Measurements from ENCODE around the gene PSPH. TPM values are rescaled to one million over a fixed set of nuclear protein-coding genes. Genes with fewer than 3 reads are reported as not detected.
"Not testable (repeated sequence)": the region's sequence is repeated elsewhere in the genome, so short reads cannot be mapped to it uniquely, and the experiment has no call there.

PSPH gene
- total RNA-seq, 1 donor from 2014 or later: 38.6 TPM

DNA sequence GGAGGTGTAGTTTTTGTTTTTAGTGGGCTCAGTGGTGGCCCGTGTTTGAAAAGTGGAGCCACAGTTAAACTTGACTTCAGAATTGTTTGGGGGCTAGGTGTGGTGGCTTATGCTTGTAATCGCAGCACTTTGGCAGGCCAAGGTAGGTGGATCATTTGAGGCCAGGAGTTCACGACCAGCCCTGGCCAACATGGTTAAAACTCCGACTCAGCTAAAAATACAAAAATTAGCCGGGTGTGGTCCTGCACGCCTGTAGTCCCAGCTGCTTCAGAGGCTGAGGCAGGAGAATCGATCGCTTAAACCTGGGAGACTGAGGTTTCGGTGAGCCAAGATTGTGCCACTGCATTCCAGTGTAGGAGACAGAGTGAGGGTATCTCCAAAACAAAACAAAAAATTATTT is 2.1 kb upstream of the PSPH start:
- TF ChIP-seq, protein P1, sequence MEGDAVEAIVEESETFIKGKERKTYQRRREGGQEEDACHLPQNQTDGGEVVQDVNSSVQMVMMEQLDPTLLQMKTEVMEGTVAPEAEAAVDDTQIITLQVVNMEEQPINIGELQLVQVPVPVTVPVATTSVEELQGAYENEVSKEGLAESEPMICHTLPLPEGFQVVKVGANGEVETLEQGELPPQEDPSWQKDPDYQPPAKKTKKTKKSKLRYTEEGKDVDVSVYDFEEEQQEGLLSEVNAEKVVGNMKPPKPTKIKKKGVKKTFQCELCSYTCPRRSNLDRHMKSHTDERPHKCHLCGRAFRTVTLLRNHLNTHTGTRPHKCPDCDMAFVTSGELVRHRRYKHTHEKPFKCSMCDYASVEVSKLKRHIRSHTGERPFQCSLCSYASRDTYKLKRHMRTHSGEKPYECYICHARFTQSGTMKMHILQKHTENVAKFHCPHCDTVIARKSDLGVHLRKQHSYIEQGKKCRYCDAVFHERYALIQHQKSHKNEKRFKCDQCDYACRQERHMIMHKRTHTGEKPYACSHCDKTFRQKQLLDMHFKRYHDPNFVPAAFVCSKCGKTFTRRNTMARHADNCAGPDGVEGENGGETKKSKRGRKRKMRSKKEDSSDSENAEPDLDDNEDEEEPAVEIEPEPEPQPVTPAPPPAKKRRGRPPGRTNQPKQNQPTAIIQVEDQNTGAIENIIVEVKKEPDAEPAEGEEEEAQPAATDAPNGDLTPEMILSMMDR (conservative IDR thresholded peaks at IDR 0.05; ENCODE audit: low read depth, low read length): no peak
- peak overlapping the region; percentile 70 for H3K4me3 ChIP-seq (ENCODE audit: low read depth, low read length)
- no peak for DNase-seq (ENCODE audit: low read depth)

DNA sequence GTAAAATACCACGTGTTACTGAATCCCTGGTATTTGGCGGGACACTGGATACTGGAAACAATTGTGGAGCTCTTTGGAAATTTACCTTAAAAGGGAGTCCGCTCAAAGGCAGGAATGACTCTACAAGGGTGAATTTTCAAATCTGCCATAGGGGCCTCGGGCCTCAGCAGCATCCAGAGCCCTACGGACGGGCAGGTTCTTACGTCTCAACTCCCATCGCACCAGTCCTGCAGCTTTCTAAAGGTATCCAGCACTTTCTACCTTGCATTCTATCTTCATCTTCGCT is 248 bp downstream of the PSPH start:
- DNase-seq (ENCODE audit: low read depth): no peak
- TF ChIP-seq, protein P1 (conservative IDR thresholded peaks at IDR 0.05; ENCODE audit: low read depth, low read length): no peak
- H3K4me3 ChIP-seq (ENCODE audit: low read depth, low read length): peak overlapping the region; percentile 70

DNA sequence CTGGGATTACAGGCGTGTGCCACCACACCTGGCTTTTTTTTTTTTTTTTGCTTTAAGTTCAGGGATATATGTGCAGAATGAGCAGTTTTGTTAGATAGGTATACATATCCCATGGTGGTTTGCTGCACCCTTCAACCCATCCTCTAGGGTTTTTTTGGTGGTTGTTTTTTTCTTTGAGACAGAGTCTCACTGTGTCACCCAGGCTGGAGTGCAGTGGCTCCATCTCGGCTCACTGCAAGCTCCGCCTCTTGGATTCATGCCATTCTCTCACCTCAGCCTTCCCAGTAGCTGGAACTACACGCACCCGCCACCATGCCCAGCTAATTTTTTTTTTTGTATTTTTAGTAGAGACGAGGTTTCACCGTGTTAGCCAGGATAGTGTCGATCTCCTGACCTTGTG is 2.5 kb downstream of the PSPH start:
- not testable (repeated sequence) for H3K4me3 ChIP-seq (ENCODE audit: low read depth, low read length); DNase-seq (ENCODE audit: low read depth)

DNA sequence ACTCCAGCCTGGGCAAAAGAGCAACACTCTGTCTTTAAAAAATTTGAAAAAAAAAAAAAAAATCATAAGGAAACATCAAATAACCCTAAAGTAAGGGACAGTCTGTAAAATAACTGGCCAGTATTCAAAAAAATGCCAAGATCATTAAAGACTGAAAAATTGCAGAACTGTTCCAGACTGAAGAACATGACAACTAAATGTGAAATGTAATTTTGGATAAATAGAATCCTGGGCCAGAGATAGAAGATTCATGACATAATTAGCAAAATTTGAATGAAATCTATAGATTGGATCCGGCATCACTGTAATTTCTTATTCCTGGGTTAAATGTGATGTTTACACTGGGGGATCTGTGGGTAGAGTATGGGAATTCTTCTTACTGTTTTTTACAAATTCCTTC is 3.0 kb downstream of the PSPH start:
- DNase-seq (ENCODE audit: low read depth): no peak
- no peak overlapping the region for H3K4me3 ChIP-seq (ENCODE audit: low read depth, low read length)
- TF ChIP-seq, protein P1 (conservative IDR thresholded peaks at IDR 0.05; ENCODE audit: low read depth, low read length): no peak

DNA sequence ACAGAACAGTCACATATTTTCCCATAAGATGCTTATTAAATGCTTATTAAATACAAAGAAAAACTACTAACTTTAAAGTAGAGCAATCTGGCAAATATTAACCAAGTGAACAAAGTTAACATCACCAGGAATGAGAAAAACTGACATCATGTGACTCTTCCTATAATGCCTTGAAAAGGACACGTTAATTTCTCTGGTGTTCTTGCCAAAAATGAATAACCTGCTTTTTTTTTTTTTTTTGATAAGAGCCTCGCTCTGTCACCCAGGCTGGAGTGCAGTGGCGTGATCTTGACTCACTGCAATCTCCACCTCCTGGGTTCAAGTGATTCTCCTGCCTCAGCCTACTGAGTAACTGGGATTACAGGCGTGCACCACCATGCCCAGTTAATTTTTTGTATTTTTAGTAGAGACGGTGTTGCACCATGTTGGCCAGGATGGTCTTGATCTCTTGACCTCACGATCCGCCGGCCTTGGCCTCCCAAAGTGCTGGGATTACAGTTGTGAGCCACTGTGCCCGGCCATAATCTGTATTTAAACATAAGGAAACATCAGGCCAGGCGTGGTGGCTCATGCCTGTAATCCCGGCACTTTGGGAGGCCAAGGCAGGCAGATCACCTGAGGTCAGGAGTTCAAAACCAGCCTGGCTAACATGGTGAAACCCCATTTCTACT is 3.7 kb downstream of the PSPH start:
- not testable (repeated sequence) for H3K4me3 ChIP-seq (ENCODE audit: low read depth, low read length)
- DNase-seq (ENCODE audit: low read depth): peak; percentile 74

DNA sequence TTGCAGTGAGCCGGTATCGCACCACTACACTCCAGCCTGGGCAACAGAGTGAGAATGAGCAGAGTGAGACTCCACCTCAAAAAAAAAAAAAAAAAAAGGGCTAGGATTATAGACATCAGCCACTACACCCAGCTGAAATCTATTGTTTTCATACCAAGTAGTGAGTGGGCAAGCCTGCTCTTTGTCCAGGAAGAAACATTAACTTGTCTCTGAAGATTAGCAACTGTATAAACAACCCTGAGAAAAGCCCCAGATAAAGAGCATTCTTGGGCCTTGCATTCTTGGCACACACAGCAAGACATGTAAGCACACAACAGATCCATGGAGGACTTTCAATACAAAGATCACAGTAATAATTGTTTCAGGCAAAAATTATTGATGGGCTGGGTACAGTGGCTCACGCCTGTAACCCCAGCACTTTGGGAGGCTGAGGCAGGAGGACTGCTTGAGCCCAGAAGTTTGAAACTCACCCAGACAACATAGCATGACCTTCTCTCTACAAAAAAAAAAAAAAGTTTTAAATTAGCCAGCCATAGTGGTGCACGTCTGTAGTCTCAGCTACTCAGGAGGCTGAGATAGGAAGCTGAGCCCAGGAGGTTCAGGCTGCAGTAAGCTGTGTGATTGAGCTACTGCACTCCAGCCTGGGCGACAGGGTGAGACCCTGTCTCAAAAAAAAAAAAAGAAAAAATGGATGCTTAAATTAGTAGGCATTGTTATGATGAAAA is 4.4 kb downstream of the PSPH start:
- no peak overlapping the region for H3K4me3 ChIP-seq (ENCODE audit: low read depth, low read length)
- peak; percentile 91 for DNase-seq (ENCODE audit: low read depth)
- TF ChIP-seq, protein P1 (conservative IDR thresholded peaks at IDR 0.05; ENCODE audit: low read depth, low read length): no peak

DNA sequence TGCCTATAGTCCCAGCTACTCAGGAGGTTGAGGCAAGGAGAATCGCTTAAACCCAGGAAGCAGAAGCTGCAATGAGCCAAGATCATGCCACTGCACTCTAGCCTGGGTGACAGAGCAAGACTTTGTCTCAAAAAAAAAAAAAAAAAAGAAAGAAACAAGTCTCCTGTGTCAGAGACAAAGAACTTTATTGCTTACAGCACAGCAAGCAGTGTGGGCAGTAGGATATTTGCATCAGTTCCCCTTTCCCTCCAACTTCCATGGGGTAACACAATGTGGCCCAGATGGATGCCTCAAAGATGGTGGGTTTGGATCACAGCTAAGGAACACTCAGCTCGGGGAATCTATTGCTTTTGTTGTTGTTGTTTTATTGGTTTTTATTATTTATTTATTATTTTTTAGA is 5.5 kb downstream of the PSPH start:
- not testable (repeated sequence) for DNase-seq (ENCODE audit: low read depth); H3K4me3 ChIP-seq (ENCODE audit: low read depth, low read length)

DNA sequence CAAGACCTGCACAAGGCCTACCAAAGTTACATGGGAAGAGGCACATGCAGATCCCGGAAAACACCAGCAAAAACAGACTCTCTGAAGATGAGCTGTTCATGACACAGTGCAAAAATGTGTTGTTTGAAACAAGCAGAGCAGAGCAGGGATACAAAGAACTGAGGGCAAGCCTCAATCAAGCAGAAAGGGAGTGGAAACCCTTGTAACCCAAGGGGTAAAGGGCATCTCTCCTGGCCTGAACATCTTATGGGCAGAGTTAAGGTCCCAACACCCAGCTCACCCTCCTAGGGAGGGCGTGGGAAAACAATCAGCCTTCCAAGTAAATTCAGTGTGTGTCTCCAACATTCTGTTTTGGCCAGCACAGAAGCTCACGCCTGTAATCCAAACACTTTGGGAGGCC is 10.5 kb downstream of the PSPH start:
- H3K4me3 ChIP-seq (ENCODE audit: low read depth, low read length): no peak overlapping the region
- peak; percentile 90 for DNase-seq (ENCODE audit: low read depth)
- TF ChIP-seq, protein P1 (conservative IDR thresholded peaks at IDR 0.05; ENCODE audit: low read depth, low read length): no peak
